GM18502 (cell line): ENCODE data around the gene SLC30A1.
"Not testable (repeated sequence)": the region's sequence is repeated elsewhere in the genome, so short reads cannot be mapped to it uniquely, and the experiment has no call there.

Experiments
- ATAC-seq: cut with Tn5 transposase; IDR thresholded peaks from one replicate; pipeline ENCODE4 v1.9.1; 2021; ENCODE audit warnings: mild to moderate bottlenecking; ENCODE audit not compliant: unreplicated experiment, poor library complexity

SLC30A1 gene

DNA sequence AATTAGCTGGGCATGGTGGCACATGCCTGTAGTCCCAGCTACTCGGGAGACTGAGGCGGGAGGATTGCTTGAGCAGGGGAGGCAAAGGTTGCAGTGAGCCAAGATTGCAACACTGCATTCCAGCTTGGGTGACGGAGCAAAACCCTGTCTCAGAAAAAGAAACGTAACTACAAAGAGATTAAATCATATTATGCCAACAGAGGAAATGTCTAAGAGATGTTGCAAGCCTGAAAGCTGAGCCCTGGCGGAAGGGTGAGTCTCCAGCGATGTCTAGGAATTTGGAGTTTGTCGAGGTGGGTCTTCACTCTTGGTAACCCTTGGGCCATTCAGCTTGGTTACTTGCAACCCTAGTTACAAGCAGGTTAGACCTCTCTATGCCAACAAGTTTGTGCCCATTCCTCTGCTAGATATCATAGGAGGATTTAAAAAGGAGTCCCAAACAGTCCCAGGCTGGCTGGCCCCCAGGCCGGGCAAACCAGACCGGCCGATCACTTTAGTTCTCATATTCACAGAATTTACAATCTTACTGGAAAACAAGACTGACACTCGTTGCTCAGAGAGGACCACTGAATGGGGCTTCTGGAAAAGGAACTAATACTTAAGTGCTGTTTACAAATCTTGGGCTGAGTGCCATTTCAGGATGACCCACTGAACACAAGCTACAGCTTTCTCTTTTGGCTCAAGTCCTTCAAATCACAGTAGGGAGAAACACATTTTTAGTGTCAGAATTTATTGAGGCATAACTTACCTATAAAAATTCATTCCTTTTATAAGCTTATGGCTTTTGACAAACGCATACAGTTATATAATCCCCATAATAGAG is 27.1 kb downstream of the SLC30A1 start:
- ATAC-seq: no peak

GRCh38 chr1:211549092-211549711 is 29.8 kb downstream of the SLC30A1 start:
- no peak for ATAC-seq

DNA sequence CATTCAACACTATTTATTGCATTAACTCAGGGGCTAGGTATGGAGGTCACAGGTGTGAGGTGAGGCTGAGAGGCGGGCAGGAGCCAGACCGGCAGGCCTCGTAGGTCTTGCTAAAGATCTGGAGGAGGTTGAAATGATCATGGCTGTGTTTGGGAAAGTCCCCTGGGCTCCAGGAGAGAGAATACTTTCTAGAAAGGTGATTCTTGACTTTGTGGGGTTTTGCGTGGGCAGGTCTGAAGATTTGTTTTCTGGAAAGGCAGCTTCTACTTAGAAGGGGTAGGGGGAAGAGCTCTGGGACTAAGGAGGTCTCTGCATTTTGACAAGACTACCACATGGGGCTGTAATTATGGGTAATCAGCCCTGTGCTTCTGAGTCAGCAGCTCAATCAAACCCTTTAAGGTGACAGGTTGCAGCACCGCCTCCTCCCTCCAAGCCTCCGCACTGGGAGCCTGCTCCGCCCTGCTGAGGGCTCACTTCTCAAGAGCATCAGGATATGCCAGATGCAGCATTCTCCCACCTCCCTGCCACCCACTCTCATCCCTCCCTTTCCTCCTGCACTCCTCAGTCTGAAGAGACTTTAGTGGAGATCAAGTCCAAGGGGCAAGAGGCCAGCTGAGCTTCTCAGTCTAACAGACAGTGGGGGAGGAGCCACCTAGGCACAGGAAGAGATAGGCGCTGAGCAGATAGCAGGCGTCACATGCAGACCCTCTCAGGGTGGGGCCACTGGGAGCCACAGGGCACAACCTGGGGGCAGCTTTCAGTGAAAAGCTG is 30.5 kb downstream of the SLC30A1 start:
- ATAC-seq: no peak

GRCh38 chr1:211547710-211548109 is 31.3 kb downstream of the SLC30A1 start:
- no peak for ATAC-seq

DNA sequence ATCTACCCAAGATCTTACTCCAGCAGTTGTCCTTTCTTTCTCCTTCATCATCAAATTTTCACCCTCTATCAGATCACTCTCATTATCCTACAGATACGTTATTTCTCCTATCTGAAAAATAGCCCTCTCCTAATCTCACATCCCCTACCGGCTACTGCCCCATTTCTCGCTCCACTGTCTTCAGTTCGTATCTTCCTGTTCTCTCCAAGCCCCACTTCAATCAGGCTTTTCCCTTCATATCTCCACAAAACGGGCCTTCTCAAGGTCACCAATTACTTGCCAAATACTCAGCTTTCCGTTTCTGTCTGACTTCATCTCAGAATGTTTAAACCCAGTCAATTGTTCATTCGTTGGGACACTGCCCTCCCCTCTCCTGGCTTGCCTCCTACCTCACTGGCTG is 32.4 kb downstream of the SLC30A1 start:
- ATAC-seq: no peak

- ATAC-seq: no peak
Measured at GRCh38 chr1:211543025-211543424, 35.9 kb downstream of the SLC30A1 start.

- no peak for ATAC-seq
Measured at GRCh38 chr1:211541720-211542477, 37.1 kb downstream of the SLC30A1 start.

DNA sequence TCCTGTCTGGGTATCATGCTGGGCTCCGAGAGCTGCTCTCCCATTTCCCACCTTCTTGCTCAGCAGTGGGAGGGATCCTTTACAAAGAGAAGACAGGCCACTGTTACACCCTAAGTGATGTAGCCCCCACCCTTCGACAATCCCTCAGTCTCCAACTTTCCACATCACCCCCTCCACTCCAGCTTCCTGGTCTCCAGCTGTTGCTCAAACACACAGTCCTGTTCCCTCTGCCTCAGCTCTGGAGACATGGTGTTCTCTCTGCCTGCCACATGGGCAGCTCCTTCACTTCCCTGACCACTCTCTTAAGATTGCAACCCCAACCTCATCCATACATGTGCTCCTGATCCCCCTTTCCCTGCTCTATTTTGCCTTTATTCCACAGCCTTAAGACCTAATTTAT is 37.7 kb downstream of the SLC30A1 start:
- no peak for ATAC-seq

DNA sequence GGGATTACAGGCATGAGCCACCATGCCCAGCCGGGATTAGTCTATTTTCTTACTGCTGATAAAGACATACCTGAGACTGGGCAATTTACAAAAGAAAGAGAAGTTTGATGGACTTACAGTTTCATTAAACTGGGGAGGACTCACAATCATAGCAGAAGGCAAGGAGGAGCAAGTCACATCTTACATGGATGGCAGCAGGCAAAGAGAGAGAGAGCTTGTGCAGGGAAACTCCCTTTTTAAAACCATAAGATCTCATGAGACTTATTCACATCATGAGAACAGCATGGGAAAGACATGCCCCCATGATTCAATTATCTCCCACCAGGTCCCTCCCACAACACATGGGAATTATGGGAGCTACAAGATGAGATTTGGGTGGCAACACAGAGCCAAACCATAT is 38.1 kb downstream of the SLC30A1 start:
- ATAC-seq: not testable (repeated sequence)

DNA sequence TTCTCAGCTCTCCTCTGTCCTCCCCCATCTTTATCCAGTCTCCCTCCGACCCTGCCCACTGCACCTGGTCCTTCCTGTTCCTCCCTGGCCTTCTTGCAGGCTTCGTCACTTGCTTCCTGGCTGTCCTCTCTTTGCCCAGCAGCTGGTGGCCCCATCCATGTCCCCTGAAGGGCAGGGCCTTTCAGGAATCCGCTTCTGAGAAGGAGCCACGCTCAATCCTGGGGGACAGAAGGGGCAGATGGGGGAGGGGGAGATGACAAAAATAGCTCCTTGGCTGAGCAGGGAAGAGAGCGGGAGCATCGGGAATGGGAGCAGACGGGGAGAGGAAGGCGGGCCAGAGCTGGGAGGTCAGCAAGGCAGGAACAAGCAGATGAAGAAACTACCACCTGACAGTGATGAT is 40.7 kb downstream of the SLC30A1 start:
- ATAC-seq: no peak

DNA sequence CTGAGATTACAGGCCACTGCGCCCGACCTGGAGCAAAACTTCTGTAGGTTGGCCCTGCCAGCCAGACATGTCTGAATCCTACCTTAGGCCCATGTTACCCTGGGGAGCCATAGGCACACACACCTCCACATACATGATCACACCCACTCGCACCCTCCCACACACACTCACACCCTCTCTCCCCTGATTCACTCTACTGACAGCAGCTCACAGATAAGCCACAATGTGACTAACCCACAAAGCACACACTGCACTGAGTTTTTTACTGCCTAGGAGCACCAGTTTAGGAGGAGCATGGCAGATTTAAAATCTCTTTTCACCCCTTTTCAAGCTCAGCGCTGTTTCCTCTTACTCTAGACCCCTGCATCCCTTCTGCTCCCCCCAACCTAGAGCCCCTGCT is 41.7 kb downstream of the SLC30A1 start:
- ATAC-seq: no peak

- ATAC-seq: no peak
Measured at GRCh38 chr1:211536606-211537005, 42.4 kb downstream of the SLC30A1 start.

DNA sequence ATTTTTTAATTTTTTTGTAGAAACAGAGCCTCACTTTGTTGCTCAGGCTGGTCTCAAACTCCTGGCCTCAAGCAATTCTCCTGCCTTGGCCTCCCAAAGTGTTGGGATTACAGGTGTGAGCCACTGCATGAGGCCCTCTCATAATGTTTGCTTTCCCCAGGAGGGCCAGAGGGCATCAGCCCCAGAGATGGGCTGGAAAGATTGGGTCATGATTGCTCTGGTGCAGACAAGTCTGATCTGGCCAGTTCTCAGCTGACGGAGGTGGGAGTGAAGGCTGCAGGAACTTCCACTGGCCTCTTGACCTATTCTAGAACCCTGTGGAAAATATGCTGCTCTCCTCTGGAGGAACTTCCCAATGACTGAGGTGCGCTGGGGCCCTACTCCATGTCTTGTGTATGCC is 43.6 kb downstream of the SLC30A1 start:
- no peak for ATAC-seq

DNA sequence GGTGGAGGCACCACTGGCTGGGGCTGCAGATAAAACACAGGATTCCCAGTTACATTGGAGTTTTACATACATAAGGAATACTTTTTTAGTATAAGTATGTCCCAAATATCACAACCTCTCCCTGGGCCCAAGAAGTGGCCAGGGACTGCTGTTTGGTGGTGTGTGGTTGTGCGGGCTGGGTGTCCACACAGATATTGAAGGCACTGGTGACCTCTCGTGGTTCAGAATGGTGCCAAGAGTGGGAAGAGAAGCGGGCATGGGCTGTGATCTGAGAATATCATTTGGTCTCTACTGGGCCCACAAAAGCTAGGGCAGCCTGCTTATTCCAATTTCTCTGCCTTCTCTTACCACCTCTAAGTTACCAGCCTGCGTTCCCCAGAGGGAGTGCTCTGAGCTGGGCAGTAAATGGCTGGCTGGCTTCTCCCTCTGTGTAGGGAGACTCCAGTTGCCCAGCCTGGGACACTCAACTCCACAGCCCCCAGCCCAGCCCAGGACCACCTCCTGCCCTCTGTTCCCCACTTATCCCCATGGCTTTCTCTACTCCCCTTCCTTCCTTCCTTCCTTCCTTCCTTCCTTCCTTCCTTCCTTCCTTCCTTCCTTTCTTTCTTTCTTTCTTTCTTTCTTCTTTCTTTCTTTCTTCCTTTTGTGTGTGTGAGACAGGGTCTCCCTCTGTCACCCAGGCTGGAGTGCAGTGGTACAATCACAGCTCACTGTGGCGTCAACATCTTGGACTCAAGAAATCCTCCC is 44.2 kb downstream of the SLC30A1 start:
- no peak for ATAC-seq

DNA sequence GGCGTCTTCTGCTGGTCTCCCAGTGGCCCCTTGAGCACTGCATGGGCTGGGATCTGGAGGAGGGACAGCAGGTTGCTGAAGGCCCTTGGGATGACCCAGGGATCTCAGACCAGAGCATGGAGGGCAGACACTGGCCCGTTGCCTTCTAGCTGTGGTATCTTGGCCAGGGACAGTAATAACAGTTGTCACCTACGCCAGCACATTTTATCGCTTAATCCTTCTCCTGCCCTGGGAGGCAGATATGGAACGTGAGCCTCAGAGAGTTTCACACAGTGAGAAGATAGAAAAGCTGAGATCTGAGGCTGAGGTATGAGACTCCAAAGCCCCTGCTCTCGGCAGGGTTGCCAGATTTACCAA is 46.9 kb downstream of the SLC30A1 start:
- ATAC-seq: no peak

GRCh38 chr1:211531194-211532087 is 47.5 kb downstream of the SLC30A1 start:
- no peak for ATAC-seq

- no peak for ATAC-seq
Measured at GRCh38 chr1:211530102-211530501, 48.9 kb downstream of the SLC30A1 start.

DNA sequence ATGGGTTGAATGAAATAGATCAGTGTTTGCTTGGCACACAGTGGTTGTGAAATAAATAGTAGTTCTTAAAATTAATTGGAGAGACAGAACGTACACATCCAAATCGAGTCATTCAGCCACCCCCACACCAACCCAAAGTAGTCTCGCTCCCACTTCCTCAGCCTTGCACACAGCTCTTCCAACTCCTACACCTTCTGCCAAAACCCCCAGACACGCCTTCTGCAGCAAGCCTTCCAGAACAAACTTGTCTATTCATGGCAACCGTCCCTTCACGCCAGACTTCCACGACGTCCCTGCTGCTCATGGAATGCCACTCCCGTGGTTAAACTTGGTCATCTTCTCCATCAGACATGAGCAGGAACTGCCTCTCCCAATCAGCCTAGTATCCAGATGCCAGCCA is 49.5 kb downstream of the SLC30A1 start:
- no peak for ATAC-seq

- no peak for ATAC-seq
Measured at GRCh38 chr1:211529011-211529410, 50.0 kb downstream of the SLC30A1 start.
